LHCN-M2 (cell line): ENCODE measurements around the gene VANGL1. TPM values are rescaled to one million over a fixed set of nuclear protein-coding genes. Genes with fewer than 3 reads are reported as not detected.

ENCODE experiments used
- DNase-seq: peaks from one replicate; pipeline ENCODE4 v3.0.0-alpha.2; 2012; ENCODE audit warnings: low read depth
- total RNA-seq: library from RNA; depleted of rRNA; stranded (reverse); fragments of >200 nt; gene quantifications from 2 replicates; pipeline ENCODE4 v1.2.3, GENCODE V29; 2014

The VANGL1 gene
- total RNA-seq, 1 experiment from 2014 or later: 27.1 TPM

- no peak for DNase-seq
Measured at GRCh38 chr1:115643666-115644065, 1.9 kb downstream of the VANGL1 start.

- no peak for DNase-seq
Measured at GRCh38 chr1:115644109-115644508, 2.3 kb downstream of the VANGL1 start.

- peak; percentile 81 for DNase-seq
Measured at GRCh38 chr1:115647047-115647446, 5.3 kb downstream of the VANGL1 start.

GRCh38 chr1:115647507-115647906 lies 5.7 kb downstream of the VANGL1 start:
- DNase-seq: no peak

GRCh38 chr1:115647919-115648650 lies 6.3 kb downstream of the VANGL1 start:
- DNase-seq: no peak

- no peak for DNase-seq
Measured at GRCh38 chr1:115648717-115649691, 7.2 kb downstream of the VANGL1 start.

- DNase-seq: no peak
Measured at GRCh38 chr1:115649964-115650363, 8.2 kb downstream of the VANGL1 start.

GRCh38 chr1:115650961-115651360 lies 9.2 kb downstream of the VANGL1 start:
- DNase-seq: no peak

- DNase-seq: no peak
Measured at GRCh38 chr1:115651391-115651790, 9.6 kb downstream of the VANGL1 start.

- no peak for DNase-seq
Measured at GRCh38 chr1:115652236-115652788, 10.5 kb downstream of the VANGL1 start.

GRCh38 chr1:115654125-115654524 lies 12.4 kb downstream of the VANGL1 start:
- DNase-seq: peak; percentile 51

- no peak for DNase-seq
Measured at GRCh38 chr1:115654663-115655305, 13.0 kb downstream of the VANGL1 start.

GRCh38 chr1:115655306-115655663 lies 13.5 kb downstream of the VANGL1 start:
- no peak for DNase-seq

GRCh38 chr1:115655916-115656315 lies 14.1 kb downstream of the VANGL1 start:
- no peak for DNase-seq

GRCh38 chr1:115656461-115657077 lies 14.8 kb downstream of the VANGL1 start:
- DNase-seq: no peak

GRCh38 chr1:115658646-115659045 lies 16.9 kb downstream of the VANGL1 start:
- DNase-seq: no peak

GRCh38 chr1:115660151-115660550 lies 18.4 kb downstream of the VANGL1 start:
- DNase-seq: no peak

- no peak for DNase-seq
Measured at GRCh38 chr1:115661157-115661556, 19.4 kb downstream of the VANGL1 start.

- no peak for DNase-seq
Measured at GRCh38 chr1:115665319-115666096, 23.7 kb downstream of the VANGL1 start.

GRCh38 chr1:115666206-115666605 lies 24.4 kb downstream of the VANGL1 start:
- DNase-seq: no peak

- DNase-seq: no peak
Measured at GRCh38 chr1:115666702-115667101, 24.9 kb downstream of the VANGL1 start.
